HPDE6-E6E7 (cell line): ENCODE results near the gene SCRT2.

Experiments used
- DNase-seq: peaks from one replicate; pipeline ENCODE4 v3.0.0; 2011; ENCODE audit warnings: missing footprints; ENCODE audit errors: extremely low spot score

The SCRT2 gene

DNA sequence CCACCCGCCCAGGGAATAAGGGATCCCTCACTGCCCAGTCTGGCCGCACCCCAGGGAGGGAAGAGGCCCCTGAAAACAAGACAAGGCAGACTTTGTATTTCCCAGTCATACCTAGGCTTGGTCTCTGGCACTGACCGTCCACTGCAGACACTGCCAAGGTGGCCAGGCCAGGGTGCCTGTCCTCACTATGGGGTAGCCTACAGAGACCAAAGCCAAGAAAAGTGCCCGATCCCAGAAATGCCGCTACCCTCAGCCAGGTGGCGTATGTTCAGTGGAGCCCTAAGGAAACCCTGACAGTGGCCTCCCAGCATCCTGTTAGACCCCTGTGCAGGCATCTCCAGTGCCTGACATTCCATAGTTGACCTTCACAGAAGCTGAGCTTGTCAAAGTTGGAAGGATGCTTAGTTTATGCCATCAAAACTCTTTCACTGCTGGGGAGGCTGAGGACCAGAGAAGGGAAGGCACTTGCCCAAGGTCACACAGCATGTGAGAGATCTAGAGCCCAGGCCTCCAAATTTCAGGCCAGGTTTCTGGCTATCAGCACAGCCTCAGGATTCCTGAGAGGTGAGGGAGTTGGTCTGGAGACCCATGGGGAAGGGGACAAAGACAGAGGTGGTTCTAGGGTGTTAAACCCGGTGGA is 2.5 kb downstream of the SCRT2 start:
- no peak for DNase-seq

DNA sequence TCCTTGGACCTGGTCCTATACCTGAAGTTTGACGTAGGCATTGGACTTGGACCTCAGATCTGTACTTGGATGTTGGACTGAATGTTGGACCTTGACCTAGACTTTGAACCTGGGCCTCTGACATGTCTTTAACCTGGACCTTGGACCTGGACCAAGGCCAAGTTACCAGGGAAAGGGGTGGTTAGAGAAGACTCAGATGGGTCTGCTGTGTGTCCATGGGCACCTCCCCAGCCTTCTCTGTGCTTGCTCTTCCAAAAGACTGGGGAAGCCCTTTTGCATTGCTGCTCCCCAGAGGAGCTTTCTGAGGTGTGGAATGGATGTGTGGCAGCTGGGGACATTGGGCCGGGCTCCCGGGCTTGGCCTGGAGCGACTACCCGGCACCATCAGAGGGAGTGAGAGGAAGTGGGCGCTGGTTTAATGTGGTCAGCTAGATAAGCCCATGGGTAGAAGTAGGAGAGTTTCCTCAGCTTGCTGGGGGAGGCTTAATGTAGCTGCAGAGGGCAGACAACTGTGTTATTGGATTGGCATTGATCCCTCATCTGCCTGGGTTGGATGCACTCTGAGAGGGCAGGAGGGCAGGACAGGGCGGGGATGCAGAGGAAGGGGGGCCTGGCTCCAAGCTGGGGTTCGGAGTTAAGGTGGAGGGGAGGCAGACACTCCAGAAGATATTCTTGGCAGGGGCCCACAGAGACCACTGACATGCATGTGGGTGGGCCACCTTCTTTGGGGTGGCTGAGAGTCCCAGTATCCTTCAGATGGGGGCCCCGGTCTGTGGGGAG is 4.2 kb downstream of the SCRT2 start:
- DNase-seq = no peak

DNA sequence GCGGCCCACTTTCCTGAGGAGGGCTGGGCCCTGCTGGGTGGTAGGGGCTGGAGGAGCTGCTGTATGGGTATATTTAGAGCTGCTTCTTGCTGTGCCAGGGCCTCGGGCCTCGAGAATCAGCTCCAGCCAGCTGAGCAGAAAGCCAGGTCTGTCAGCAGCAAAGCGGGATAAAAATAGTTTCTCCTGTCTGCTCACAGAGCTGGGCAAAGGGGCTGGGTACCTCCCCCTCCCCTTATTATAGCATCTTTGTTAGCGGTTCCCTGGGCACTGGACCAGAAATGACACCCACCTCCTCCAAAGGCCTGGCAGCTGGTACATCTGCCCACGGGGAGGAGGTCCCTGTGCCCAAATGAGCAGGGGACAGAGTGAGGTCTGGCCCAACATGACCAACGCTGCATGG is 6.0 kb downstream of the SCRT2 start:
- DNase-seq = no peak

DNA sequence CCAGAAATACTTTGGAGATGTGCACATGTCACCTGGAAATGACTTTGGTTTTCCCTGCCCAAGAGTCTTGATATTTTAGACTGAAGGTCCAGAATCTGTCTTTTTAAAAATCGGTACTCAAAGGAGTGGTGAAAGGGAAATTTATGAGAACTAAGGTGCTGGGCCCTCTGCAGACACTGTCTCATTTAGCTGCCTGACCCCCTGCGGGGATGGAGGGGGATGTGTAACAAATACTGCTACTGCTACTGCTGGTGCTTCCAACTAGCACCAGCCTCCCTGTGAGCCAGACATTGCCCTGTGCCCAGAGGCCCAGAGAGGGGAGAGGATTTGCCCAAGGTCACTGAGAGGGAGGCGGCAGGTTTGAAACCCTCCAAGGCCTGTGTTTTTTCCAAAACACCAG is 7.0 kb downstream of the SCRT2 start:
- no peak for DNase-seq

- no peak for DNase-seq
Measured at GRCh38 chr20:668050-668449, 7.6 kb downstream of the SCRT2 start.

- DNase-seq = peak; percentile 50
Measured at GRCh38 chr20:667351-668034, 8.1 kb downstream of the SCRT2 start.

GRCh38 chr20:666877-667276 is 8.7 kb downstream of the SCRT2 start:
- no peak for DNase-seq

DNA sequence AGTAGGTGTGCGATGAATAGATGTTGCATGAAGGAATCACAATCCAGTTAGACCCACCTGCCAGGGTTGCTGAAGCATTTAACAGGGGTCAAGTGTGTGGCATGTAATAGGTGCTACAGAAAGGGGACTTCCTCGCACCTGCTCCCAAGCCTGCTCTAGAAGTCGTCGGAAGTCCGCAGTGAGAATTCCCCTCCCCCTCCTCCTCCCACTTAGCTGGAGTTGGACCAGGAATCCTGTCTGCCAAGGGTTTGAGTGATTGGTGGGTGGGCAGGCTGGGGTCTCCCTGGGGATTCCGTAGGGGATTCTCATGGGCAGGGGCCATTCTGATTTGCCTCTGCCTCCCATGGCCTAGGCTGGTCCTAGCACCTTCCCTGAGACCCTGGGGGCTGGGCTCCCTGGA is 10.3 kb downstream of the SCRT2 start:
- DNase-seq = no peak

DNA sequence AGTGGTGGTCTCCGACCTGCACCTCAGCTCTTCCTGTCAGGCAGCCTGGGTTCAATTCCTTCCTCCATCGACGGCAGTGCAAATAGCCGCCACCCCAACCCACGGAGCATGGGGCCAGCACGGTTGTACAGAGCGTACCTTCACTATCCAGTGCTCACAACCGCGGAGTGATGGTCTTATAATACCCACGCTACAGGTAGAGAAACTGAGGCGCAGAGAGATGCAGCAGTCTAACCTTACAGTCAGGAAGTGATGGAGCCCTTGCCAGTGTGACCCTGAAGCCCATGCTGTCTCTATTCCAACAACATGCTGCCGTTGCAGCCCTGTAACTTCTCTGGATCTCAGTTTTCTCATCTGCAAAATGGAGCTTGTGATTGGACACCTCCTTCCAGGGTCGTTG is 11.0 kb downstream of the SCRT2 start:
- no peak for DNase-seq

DNA sequence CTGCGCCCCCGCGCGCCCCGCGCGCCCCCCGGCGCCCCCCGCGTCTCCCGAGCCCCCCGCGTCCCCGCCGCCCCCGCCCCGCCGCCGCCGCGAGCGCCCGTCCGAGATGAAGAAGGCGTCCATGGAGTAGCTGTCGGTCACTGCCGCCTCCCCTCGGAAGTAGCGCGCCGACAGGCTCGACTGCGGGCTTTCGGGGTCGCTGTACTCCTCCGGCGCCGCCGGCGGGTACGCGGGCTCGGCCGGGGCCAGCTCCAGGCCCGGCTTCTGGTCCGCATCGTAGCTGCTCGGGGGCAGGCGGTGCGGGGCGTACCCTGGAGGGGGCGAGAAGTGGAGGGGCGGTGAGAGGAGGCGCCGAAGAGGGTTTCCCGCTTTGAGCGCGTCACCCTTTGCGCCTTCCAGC is 11.5 kb downstream of the SCRT2 start:
- no peak for DNase-seq

DNA sequence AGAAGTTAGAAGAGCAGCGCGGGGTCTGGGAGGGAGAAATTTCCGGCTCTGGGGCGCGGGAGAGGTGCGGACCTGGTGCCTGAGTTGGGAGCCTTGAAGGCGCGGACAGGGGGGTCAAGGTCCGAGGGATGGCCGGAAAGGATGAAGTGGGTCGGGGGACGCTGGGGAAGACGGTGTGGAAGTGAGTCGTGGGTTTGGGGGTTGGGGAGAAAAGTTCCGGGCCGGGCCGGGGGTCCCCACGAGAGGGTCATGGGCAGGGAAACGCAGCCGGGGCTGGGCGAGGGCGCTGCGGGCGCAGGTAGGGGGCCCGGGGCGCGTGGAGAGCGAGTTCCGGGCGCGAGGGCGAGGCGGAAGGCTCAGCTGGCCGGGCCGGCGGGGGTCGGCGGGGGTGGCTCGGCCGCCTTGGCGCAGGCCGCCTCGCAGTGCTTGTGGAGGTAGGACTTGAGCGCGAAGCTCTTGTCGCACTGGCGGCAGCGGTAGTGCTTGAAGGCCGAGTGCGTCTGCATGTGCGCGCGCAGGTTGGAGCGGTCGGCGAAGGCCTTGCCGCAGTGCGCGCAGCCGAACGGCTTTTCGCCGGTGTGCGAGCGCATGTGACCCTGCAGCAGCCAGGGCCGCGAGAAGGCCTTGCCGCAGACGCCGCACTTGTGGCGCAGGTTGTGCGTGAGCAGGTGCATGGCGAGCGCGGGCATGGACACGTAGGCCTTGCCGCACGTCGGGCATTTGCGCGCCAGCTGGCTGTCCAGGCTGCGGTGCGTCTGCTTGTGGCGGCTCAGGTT is 12.1 kb downstream of the SCRT2 start:
- DNase-seq = no peak

GRCh38 chr20:662277-663192 is 13.1 kb downstream of the SCRT2 start:
- DNase-seq = no peak

DNA sequence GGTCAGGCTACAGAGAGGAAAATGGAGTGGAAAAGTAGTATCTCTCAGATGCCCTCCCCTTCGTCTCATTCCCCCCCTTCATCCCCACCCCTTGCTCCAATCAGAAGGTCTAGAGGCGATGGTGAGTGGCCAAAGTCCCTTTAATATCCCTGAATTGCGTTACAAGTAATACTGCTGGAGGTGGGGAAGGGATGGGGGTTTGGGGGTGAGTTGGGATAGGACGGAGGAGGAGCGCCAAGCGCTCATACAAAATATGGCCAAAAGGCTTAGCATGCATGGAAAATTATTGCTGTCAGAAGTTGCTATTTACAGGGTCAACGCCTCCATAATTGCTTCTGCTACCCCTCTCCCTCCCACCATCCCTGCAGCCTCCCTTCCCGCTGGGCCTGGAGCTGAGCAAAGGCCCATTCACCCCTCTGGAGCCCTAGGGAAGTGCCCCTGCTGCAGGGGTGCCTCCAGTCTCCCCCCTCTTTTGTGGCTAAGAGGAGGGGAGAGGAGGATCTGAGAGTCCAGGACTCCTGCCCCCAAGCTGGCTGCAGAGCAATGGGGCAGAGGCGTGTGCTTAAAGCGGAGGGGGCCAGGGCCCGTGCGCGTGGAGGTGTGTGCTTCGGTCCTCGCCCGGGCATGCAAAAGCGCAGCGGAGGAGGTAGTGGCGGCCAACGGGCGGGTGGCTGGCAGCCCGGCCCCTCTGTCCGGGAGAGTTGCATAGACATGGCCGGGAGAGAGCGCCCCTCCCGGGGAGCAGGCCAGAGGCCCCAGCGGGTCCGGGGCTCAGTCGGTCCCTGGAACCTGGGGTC is 13.9 kb downstream of the SCRT2 start:
- DNase-seq = no peak

GRCh38 chr20:658731-659291 is 16.8 kb downstream of the SCRT2 start:
- no peak for DNase-seq

DNA sequence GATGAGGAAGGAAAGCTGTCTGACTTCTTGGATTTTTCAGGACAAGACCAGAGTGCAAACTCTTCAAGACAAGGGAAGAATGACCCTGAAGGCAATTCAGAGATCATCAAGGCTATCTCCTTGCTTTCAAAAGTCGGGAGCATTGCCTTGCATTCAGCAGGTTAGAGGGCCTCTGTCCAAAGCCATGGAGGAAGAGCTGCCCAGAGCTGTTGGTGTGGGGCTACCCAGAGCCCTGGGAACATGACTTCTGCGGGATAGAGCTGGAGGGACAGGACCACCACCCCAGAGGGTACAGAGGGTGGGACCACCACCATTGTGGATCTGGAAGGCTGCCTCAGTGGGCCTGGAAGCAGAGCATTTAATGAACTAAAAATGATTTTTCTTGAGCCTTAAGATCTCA is 17.4 kb downstream of the SCRT2 start:
- DNase-seq = no peak

DNA sequence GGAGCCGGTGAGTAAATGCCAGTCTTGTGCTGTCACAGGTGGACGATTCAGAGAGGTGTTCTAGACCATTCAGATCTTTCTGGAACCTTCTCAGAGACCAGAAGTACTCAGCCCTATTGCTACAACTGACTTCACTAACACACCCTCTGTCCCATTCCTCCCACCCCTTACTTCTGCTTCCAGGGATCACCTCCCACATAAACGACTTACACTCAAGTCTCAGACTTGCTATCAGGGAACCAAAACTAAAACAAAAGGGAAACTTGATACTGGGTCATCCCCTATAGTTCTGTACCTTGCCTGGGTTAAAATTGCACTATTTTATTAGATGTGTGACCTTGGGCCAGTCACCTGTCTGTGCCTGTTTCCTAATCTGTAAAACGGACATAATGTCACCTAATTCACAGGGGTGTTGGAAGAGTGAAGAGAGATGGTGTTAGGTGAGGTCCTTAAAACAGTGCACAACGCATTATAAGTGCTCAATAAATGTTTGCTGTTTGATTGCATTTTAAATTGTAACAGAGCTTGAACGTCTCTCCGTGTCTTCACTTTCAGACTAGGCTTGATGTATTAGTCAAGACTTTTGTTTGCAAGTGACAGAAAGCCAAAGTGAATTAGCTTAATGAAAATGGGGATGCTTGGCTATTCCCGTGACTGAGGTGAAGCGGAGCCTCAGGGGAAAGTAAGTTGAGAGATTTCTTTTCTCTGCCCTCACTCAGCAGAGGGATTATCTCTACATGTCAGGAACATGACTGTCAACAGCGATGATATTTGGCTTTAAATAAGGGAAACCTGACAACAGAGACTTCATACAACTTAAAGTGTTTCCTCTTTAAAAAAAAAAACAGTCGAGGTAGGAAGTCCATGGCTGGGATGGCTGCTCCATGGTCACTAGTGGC is 19.6 kb downstream of the SCRT2 start:
- no peak for DNase-seq

DNA sequence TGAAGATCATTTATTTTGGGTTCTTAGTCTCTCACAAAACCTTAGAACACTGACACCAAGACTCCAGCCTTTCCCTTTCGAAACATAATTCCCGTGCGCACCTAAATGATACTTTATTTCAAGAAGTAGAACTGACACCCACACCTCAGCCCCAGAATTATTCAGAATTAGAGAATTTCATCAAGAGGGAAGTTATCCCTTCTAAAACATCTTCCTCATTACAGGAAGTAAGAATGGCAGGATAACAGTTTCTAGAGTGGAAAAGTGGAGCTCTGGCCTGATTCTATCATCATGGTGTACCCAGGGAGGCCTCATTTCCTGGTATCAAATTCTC is 21.2 kb downstream of the SCRT2 start:
- no peak for DNase-seq

DNA sequence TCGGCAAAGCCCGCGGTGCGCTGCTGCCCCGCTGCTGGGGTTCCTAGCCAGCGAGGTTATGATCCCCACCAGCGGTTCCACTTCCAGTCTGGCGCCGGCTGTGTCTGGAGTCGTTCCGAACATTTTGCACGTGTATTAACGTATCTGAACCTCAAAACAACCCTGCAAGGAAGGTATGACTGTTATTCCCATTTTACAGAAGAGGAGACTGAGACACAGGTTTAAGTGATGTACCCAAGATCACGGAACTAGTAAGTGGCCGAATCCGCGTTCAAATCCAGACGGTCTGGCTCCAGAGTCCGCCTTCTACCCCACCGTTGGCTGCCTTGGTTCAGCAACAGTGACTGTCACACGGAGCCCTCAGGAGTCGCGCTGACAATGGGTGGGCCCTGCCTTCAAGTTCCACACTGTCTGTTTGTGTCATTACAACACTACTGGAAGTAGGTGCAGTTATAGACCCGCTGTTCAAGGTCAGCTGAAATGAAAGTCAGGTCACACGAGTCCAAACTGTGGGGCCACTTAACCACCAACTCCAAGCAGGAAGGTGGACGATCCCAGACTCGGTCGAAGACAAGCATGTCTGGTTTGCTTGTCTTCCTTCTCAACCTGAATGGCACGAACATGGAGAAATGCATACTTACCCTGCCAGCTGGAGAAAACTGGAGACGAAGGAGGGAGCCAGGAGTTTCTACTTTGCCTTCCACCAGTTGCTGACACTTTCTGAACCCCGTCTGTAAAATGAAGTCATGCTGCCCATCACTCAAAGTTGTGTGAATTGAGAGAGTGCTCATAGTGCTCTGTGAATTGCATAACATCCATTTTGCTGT is 21.8 kb downstream of the SCRT2 start:
- no peak for DNase-seq
